LNCAP (cell line): ENCODE measurements around the gene HOXA4.

ENCODE experiments used
- CTCF ChIP-seq: fragments of 450-650 bp; IDR thresholded peaks from 2 replicates; pipeline ENCODE4 v1.5.1; 2017; ENCODE audit warnings: mild to moderate bottlenecking

The HOXA4 gene

GRCh38 chr7:27171637-27172314 is 41.2 kb upstream of the HOXA4 start:
- no peak for TF ChIP-seq CTCF

DNA sequence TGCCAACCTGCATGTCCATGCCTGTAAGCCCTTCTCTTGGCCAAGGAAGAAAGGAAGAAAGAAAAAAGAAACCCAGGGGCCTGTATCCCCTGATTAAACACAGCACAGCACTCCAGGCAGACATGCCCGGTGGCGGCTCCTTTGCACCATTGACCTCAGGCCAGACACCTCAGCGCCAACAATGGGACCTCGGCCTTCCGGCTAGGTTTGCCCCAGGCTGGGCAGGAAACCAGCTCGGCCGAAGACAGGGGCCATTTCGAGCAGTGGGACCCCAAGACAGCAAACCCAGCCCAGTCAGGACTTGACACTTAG is 40.7 kb upstream of the HOXA4 start:
- TF ChIP-seq CTCF = no peak

- TF ChIP-seq CTCF = no peak
Measured at GRCh38 chr7:27170426-27171324, 40.1 kb upstream of the HOXA4 start.

GRCh38 chr7:27169658-27170425 is 39.3 kb upstream of the HOXA4 start:
- TF ChIP-seq CTCF = no peak

- TF ChIP-seq CTCF = no peak
Measured at GRCh38 chr7:27168265-27168947, 37.8 kb upstream of the HOXA4 start.

DNA sequence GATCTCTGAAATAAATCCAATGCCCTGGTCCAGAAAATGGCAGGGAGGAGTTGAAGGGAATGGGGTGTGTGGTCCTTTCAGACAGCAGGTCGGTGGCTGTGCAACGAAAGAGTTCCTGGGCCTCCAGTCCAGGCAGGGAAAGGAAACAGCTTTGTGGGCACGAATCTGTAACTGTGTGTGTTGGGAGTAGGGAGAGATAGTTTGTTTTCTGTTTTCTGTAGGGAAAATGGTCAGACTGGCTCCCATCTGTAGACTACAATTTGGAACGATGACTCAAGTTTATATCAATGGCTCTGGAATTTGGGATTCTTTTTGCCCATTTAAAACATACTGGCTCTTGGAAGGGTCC is 37.3 kb upstream of the HOXA4 start:
- no peak for TF ChIP-seq CTCF
